ENCODE results near the gene POP7.

The POP7 gene

DNA sequence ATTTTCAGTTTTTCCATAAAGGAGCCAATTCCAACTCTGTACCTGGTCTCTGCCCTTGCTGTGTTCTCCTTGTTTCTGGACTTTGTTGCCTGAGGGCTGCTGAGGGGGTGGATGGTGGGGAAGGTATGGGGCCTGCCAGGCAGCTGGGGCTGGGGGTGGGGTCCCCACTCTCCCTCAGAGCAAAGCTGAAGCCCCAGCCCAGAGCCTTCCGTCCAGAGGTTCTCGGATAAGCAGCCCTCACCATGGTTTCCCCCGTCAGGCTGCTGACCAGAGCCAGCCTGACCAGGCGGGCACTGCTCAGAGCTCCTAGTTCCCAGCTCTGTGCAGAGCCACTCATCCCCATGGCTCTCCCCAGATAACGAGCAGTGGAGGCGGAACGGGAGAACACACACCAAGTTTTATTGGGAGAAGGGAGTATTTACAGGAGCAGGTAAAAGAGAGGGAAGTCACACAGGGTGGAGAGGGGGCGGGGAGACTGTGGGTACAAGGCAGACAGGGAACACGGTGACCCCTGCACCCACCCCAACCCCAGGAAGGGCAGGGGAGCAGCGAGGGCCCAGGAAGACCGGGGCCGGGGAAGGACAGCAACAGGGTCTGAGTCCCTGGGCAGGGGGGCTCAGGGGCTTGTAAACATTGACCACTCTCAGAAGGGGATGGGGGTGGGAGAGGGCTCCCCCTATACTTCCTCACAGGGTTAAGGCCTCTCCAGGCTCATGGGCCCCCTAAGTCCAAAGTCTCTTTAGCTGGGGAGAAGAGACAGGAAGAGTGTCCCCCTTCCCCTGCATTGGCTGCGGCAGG lies 26.6 kb upstream of the POP7 start:
- no peak for DNase-seq

DNA sequence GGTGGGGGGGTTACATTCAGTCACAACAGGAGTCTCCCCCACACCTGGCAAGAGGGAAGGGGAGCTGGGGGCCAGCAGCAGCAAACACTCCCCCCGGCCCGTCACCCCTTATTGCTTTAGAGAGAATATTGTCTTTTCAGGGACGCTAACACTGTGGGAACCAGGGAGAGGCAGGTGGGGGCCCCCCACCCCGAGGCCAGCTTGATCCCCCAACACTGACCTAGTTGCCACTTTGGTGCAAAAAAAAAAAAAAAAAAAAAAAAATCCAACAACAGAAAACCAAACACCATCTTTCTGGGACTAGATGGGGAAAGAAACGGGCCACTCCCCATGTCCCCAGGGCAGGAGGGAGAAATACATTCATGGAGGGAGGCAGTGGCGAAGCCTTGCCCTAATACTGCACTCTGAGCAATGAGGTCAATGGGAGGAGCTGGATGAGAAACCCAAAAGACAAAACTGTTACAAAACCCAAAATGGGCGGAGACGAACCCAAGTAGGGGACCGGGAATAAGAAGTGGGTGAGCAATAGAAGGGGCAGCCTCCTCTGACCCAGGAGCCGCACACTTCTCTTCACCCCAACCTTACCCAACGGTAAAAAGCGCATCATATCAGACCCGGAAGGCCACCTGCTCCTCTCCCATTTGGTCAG lies 25.9 kb upstream of the POP7 start:
- DNase-seq: no peak

DNA sequence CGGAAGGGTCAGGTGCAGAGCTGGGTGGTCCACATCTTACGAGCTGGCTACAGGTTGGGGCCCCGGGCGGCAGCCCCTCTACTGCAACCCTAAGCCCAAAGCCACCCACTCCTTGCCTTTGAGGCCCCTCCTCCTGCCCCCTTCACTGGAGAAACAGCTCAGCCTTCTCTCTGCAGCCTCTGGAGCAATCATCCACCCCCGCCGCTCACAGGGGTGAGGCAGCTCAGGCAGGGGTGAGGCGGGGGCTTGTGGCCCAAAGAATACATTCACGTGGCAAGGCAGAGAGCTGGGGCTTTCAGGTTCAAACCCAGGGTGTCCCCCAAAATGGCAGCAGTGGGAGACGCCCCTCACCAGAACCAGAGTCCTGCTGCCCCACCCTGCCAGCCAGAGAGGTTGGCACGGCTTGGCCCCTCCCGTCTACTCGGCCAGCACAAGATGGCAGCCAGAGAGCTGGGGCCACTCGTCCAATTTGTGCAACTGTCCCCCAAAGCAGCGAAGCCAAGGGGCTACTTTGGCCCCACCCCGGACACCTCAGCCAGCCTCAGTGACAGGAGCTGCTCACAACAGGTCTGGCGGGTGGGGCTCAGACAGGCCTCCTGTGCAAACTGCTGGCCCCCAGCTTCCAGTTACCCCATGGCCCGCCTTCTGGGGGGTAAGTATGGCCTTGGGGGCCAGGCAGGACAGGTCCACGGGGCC lies 25.2 kb upstream of the POP7 start:
- no peak for DNase-seq

DNA sequence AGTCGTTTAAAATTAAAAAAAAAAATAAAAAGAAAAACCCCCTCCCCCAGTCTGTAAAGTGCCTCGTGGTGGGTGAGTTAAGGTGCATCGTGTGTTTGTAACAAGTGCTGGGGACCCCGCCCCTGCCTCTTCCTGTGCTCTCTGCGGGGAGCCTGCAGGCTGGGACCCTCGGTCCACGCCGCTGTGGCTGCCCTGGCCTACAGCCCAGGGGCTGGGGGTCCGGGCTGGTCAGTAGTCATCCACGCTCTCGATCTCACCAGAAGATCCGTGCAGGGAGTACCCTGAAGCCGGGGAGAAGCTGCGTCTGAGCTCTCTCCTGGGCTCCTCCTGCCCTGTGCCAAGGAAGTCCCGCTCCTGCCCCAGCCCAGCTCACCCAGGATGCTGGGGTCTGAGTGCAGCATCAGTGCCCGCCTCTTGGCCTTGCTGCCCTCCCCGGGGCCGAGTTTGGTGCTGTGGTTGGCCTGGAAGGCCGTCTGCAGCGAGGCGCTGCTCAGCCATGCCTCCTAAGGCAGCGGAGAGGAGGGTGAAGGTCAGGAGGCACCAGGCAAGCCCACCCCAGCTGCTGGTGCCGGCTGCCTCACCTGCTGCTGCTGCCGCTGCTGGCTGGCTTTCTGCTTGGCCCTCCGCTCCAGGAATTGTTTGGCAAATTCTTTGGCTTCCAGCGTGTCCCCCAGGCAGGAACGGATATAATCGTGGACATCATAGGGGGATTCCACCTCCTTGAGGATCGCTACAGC lies 24.3 kb upstream of the POP7 start:
- no peak for DNase-seq

DNA sequence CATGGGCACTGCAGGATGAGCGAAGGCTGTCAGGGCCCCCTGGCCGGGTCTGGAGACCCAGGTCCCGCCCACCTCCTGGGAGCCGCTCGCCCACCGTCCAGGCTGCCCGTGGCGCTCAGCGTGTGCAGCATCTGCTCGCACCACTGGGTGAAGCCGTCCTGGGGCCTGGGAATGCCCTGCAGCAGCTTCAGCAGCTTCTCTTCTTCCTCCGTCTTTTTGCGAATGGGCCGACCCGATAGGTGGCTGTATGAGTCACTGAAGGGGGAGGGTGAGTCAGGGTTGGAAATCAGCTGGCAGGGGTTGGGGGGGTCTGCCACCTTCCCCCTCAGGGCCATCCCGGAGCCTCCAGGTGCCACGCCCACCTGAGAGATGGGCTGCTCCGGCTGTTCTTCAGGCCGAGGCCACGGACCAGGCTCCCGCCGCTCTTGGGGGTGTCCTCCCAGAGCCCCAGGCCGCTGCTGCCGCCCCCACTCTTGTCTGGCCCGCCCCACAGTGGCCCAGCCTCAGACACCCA lies 23.6 kb upstream of the POP7 start:
- DNase-seq: no peak

DNA sequence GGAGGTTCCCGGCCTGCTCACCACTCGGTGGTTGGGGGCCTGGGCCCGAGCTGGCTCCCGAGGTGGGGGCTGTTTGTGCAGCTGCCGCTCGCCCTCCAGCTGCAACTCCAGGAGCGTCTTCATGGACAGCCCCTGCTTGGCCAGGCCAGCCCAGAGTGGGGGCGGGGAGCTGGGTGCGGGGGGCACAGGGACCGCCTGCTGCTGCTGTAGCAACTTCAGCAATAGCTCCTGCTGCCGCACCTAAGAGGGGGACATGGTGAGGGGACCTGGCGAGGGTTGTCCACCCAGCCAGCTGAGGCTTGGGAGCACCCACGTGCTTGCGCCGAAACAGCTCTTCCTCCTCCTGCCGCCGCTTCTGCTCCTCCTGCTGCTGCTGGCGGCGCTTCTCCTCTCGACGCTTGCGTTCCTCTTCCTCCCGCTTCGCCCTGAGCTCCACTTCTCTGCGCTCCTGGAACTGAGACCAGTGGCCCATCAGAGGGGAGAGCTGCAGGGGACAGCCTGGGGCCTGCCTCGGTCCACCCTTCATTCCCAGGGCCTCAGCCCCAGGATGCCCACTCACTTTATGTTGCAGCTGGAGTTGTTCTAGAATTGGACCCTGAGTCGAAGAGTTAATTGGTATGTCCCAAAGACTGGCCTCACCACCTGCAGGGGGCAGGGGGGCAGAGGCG lies 22.8 kb upstream of the POP7 start:
- no peak for DNase-seq

DNA sequence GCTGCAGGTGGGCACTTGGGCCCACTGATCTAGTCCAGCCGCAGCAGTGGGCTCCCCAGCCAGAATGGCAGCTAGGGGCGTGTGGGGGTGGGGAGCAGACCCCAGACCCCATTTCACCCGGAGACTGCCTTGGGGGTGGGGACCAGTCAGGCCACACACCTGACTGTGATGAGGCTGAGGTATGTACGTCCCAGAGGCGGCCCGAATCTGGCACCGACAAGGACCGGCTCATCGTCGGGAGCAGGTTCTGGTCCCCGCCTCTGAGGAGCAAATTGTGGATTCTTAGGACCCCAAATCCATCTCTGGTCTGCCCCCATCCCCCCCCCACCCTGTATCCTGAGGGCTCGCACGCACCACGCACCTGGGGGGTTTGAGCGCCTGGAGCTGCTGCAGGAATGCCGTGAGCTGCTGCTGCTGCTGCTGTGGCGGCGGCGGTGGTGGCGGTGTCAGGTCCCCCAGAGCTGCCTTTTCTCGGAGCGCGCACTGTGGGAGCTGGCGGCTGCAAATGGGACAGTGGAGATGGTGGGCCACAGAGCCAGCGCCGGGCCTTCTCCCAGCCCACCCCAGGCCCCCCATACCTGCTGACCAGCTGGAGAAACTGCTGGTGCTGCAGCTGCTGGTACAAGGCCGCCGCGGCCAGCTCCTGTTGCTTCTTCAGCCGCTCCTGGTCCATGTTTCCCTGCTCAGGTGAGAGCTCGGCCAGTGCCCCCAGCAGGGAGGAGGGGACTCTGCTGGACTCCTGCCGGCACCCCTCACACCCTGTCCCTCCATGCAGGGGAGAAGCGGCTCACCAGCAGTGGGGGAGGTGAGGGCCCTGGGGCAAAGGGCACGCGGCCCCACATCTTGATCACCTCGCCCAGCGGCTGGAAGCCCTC lies 22.0 kb upstream of the POP7 start:
- no peak for DNase-seq

DNA sequence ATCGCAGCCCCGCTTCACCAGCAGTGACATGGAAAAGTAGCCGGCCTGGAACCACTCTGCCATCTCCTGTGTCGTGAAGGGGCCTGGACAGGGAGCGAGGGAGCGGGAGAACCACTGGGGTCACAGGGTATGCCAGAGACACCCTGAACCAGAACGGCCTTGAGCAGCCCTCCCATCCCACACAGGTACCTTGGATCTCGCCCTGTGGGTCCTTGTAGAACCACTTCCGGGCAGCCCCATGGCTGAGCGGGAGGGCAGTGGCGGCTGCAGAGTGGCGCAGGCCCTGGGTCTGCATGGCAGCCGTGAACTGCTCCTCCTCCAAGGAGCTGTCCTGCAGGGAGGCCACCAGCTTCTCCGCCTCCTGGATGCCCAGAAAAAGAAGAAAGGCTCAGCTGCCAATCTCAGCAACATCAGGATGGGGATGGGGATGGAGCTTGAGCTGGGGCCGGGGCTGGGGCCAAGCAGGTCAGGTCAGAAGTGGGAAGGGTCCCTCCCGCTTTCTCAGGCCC lies 21.3 kb upstream of the POP7 start:
- DNase-seq: no peak

DNA sequence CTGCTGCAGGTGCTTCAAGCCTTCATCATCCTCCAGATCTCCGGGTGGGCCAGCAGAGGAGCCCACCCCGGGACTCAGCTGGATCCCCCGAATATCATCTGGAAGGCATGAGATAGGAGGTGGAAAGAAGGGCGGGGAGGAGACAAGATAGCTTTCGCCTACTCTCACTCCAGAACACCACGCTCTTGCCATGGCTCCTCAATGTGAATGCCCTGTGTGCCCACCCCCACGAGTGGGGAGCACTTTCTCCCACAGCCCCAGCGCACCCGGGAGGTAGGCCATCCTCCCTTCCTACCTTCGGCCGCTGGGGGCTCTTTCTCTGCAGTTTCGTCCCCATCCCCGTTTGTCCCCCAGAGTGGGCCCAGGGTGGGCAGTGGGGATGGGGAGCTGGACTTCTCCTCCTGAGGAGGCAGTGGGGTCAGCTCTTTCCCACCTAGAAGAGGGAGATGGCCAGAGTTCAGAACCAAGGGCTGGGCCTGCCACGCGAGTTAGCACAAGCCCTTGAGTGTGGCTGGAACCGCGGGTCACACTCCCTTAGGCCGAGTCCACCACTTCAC lies 20.8 kb upstream of the POP7 start:
- DNase-seq: no peak

DNA sequence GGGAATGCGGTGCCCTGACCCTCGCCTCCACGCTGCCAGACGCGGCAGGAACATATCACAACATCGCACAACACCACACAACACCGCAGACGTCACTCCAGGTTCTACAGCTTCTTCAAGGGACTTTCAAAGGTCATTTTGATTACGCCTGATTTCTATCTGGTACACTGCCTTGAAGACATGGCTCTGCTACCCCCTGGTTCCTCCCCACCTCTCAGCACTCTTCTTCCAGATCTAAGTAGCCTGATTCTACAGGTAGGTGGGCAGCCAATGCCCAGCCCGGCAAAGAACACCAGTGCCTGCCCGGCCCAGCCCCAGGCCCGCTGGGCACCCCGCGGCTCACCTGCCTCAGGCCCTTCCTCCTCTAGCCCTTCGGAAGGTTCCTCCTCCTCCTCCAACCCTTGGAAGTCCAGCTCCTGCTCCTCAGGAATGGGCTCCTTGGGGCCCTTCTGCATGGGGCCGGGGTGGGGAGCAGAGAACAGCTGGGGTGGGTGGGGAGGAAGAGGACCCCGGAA lies 20.2 kb upstream of the POP7 start:
- DNase-seq: no peak

DNA sequence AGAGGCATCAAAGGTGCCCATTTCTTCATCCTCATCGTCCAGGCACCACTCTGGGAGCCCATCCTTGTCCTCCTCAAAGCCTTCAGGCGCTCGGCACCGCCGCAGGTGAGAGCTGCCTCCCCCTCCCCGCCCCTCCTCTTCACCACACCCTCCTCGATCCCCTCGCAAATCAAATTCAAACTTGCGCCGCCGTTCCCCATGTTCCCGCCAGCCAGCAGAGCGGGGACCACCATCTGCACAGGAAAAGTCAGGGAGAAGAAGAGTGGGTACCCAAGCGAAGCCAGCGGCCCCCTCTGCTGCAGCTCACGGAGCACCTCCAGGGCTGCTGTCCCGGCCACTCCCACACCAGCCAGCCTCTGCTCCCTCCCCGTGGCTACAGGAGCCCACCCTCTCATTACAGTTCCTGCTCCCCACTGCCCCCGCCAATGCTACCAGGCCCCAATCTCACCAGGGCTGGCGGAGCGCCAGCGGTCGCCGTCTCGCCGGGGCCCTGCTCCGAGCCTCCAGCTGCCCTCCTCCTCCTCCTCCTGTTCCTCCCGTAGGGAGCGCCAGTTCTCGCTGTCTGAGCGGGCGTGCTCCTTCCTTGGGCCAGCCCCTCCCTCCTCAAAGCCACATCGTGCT lies 19.6 kb upstream of the POP7 start:
- no peak for DNase-seq

DNA sequence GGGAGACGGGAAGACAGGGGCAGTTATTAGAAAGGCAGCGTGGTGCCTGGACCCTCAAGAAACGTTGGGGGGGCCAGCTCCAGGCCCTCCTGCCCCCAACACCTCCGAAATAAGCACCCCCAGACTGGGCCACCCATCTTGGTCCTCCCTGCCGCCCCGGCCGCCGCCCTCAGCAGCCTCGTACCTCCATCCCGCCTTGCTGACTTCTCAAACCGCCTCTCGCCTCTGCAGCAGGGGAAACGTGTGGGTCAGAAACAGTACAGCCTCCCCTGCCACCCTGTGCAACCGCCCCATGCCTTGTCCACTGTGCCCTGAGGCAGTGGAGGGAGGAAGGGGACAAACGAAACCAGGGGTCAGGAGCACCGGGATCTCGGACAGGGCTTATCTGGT lies 19.1 kb upstream of the POP7 start:
- DNase-seq: no peak

DNA sequence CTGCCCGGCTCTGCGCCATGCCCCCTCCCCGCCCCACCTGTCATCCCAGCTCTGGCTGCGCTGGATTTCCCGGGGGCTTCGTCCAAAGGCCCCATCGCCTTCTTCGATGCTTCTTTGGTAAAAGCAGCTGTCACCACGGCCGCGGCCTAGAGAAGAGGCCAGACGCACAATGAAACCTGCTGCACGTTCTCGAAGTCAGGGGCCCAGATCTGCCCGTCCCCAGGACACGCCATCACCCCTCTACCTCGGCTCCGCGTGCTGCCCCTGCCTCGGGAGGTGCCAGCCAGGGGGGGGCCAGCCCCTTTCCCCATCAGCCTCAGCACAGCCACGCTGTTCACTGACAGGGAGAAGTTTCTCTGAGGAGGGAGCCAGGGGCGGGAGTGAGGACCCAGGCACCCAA lies 18.7 kb upstream of the POP7 start:
- DNase-seq: no peak

DNA sequence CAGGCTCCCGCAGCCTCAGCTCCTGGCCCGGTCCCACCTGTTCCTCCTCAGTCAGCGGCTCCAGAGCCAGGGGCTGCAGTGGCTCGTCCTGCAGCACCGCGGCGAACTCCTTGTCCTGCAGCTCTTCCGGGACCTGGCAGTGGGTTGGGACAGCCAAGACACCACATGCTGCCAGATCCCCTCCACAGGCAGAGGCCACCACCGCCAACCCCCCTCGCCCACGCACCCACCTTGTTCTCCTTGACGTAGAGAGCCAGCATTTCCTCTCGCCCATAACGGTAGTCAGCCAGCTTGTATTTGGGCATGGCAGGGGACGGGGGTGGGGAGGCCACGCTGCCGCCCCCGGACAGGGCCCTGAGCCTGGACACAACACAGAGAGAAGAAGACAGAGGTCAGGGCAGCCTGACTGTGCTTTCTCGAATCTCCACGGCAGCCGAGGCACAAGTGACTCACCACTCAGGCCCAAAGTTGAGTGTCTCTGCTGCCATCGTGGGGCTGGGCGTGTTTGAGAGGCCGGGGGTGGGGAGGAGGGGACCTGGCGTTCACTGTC lies 18.1 kb upstream of the POP7 start:
- no peak for DNase-seq

DNA sequence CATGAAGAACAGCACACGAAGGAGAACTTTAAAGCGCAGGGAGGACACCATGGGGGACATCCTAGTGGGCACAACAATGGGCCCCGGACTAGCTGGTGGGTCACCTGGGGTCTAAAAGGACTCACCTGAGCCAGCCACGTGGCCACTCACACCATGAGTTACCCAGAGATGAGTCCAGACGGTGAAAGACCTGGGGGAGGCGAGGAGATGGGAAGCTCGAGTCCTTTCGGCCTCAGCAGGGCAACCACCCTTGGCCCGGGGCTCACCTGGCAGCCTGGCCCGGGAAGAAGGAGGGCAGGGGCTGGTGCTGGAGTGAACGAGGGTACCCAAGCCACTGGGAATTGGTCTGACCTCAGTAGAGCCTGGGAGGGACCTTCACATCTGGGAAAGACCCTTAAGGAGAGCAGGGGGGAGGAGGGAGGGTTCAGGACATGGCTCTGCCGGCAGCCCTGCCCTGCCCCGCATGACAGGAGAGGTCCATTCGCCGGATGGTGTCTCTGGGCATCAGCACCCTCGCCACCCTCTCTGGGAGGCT lies 17.5 kb upstream of the POP7 start:
- no peak for DNase-seq

DNA sequence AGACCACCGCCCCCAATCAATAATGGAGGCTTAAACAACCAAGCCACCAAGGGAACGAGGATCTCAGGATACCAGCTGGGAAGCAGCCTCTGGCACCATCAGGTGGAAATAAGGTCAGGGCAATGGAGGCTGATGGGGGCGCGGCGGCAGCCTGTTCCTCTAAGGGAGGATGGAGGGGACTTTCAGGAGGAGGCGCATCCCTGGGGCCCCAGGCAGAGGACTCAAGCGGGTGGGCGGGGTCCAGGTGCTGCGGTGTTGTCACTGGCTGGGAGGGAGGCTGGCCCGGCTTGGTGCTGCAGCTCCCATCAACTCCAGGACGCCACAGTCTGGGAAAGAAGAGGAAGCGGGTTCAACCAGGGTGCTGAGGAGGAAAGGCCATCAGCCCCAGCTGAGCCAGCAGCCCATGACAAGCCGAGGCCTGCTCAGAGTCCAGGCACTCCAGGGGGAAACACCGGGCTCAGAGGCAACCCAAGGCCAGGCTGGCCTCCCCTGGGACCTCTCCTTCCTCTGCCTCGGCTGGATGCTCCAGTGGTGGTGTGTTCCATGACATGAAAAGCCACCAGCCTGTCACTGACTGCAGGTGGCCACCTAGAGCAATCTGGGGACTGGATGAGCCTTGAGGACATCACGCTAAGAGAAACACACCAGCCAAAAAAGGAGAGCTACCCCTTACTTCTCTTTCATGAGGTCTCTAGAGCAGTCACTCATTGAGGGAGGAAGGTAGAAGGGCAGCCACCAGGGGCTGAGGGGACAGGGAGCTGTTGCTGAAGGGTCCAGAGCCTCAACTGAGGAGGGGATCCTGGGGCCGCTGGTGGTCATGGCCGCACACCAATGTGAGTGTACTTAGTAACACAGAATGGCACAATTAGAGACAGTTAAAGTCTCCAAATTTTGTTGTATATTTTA lies 16.4 kb upstream of the POP7 start:
- DNase-seq: no peak

DNA sequence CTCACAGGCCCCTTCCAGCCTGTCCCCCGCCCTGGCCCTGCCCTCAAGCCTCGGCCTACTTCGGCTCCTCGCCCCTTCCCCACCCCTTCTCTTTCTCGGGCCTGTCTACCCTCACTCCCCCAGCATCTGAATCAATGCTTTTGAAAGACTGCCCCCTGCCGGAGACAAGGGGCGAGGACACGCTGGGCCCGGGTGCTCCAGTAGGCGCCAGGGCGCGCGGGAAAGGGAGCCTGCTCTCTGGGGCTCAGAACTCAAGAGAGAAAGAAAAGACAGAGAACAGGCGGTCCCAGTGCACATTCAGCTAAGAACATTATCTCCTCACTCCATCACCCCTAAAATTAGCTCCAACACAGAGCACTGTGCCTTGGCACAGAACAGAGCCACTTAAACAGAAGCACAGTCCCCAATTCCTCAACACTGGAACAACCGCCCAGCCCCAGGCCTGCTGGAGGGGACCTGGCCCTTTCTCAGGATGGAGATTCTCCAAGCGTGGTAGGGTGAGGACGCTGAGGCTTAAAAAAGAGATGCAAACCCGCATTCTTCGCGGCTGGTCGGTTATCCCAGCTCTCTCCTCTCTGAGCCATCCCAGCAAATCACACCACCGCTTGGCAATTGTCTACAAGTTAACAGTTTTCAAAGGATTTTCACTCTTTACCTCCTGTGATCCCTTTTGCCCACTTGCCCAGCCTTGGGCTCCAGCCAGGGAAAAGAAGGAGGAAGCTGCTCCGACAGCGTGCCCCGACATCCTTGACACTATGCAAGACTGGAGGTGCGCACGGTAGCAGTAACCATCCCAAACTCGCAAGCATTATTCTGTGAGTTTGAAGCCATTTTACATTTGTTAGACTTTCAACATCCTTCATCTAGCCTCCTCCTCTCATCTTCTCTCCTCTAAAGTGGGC lies 14.0 kb upstream of the POP7 start:
- peak; percentile 85 for DNase-seq

DNA sequence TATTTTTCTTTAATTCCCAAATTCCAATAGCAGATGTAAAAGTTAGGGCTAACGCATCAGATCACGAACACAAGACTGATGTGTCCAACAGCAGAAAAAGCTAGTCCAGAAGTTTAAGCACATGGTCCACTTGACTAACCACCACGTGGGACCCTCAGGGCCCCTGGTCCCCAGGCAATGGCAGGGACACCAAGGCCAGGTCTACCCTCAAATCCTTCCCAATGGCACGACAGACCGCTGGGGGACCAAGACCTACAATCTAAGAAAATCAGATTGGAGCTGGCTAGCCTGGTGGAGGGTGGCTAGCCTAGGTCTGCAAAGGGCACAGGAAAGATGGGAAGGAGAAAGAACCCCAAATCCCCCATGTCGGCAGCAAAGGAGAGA lies 13.4 kb upstream of the POP7 start:
- DNase-seq: no peak

All from CD4-positive, alpha-beta T cell treated with Interleukin-21 for 1 hour (primary cell).